Upper lobe of left lung (tissue), 4 donors: ENCODE measurements around the gene GPR137.
"Not testable (repeated sequence)": the region's sequence is repeated elsewhere in the genome, so short reads cannot be mapped to it uniquely, and the experiment has no call there.

Experiments
- CTCF ChIP-seq, 6 experiments: fragments of 450-650 bp in 4 of 6; fragments of 200-600 bp in 2 of 6; sonication (generic) in 2 of 6; IDR thresholded peaks; one replicate each; pipeline ENCODE4 v1.5.1; 2016 to 2019; ENCODE audit warnings: antibody characterized with exemption in 6 of 6
- POLR2A ChIP-seq, 4 donors: fragments of 450-650 bp; IDR thresholded peaks; one replicate each; pipeline ENCODE4 v1.5.1; 2016 to 2017; ENCODE audit warnings: antibody characterized with exemption in 4 of 4, mild to moderate bottlenecking in 2 of 4

DNA sequence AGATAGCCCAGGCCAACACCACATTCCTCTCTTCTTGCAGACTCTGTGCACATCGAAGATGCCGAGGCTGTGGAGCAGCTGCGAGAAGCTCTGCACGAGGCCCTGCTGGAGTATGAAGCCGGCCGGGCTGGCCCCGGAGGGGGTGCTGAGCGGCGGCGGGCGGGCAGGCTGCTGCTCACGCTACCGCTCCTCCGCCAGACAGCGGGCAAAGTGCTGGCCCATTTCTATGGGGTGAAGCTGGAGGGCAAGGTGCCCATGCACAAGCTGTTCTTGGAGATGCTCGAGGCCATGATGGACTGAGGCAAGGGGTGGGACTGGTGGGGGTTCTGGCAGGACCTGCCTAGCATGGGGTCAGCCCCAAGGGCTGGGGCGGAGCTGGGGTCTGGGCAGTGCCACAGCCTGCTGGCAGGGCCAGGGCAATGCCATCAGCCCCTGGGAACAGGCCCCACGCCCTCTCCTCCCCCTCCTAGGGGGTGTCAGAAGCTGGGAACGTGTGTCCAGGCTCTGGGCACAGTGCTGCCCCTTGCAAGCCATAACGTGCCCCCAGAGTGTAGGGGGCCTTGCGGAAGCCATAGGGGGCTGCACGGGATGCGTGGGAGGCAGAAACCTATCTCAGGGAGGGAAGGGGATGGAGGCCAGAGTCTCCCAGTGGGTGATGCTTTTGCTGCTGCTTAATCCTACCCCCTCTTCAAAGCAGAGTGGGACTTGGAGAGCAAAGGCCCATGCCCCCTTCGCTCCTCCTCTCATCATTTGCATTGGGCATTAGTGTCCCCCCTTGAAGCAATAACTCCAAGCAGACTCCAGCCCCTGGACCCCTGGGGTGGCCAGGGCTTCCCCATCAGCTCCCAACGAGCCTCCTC, 30.2 kb downstream of the GPR137 start:
- TF ChIP-seq CTCF, POLR2A (IDR thresholded peaks at IDR 0.05): not testable (repeated sequence)
